ENCODE measurements around the gene HACE1.
A peak's percentile ranks its signal among the peaks of the same experiment; 100 is the strongest.
"Not testable (repeated sequence)": the region's sequence is repeated elsewhere in the genome, so short reads cannot be mapped to it uniquely, and the experiment has no call there.

Gene HACE1

DNA sequence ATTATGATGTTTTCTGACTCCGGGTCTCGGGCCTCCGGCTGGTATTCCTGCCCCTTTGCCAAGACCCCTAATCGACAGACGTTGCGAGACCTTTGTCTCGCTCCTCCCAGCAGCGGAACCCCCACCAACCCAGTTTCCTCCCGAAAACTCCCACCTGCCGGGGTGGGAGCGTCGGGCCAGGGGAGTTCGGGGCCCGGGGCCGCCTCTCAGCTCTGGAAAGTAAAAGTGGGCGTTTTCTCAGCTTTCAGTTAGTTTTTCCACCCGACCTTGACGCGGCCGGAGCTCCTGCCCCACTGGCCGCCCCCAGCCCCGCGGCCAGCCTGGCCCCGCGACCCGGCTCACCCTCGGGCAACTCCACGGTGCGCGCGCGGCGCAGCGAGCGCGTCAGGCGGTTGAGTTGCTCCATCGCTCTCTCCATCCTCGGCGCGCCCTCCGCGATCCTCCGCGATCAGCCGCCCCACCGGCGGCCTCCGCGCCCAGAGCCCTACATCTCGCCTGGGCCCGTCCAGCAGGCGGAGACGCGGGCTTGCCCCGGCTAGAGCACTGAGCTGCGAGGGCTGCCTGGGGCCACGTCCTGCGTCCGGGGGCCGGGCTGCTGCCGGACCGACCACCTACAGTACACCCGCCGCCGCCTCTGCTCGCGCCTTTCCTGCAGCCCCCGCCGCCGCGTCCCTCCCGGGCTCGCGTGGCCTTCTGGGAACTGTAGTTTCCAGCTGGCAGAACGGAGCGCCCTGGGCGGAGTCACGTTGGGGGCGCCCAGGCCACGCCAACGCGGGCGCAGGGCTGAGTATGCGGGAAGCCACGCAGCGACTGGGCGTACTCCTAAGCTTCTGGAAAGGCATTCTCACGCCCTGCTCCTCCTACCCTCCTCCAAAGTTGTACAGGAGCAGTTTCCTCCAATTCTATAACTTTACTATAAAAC lies at the start of gene HACE1:
Gene HACE1 (minus strand): TSS at position 695 of the 922 bp plus-strand sequence. CDS start 277 bp downstream, at position 418.
- H3K27ac Mint-ChIP-seq (ENCODE audit: low read depth), result no peak within 1 kb of the TSS
- ATAC-seq (replicated peaks; ENCODE audit: extremely low read depth, poor library complexity, severe bottlenecking) (peak; percentile 96), DNase-seq (ENCODE audit: low spot score in 2 of 2) (peak; percentile 76 to 80)
- H3K9me3 Mint-ChIP-seq, result no peaks in the 10 kb centered on the region
- peaks cover 11% of the 10 kb centered on the region for H3K4me1 Mint-ChIP-seq
- H3K4me3 Mint-ChIP-seq, result peak within 1 kb of the TSS; percentile 80
- H3K36me3 Mint-ChIP-seq (ENCODE audit: insufficient read depth), result no peaks in the 10 kb centered on the region
- peaks cover 30% of the 10 kb centered on the region for H3K27me3 Mint-ChIP-seq

DNA sequence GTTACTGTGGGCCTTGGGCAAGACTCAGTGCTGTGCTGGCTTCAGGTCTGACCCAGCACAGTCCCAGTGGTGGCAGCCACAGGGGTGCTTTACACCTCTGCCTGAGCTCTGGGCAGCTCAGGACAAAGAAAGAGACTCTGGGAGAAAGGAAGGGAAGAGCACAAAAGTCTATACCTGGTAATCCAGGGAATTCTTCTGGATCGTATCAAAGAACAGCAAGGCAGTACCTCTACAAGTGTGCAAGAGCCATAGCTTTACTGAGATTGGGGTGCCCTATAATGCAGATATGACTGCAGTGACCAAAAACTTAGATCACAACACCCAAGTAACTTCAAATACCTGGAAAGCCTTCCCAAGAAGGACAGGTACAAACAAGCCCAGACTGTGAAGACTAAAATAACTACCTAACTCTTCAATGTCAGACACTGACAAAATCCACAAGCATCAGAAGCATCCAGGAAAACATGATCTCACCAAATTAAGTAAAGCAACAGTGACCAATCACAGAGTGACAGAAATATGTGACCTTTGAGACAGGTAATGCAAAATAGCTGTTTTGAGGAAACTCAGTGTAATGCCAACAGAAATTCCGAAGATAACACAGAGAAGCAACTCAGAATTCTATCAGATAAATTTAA lies 49.3 kb upstream of the HACE1 start:
- ATAC-seq (replicated peaks; ENCODE audit: extremely low read depth, poor library complexity, severe bottlenecking), result no peak
- Mint-ChIP-seq H3K4me1 (no peaks in the 10 kb centered on the region), H3K36me3 (ENCODE audit: insufficient read depth) (peaks cover 1% of the 10 kb centered on the region), H3K27me3 (peaks cover 55% of the 10 kb centered on the region), H3K27ac (ENCODE audit: low read depth) (no peak overlapping the region), H3K4me3 (no peak overlapping the region), H3K9me3 (no peaks in the 10 kb centered on the region)
- DNase-seq (ENCODE audit: low spot score in 2 of 2), result no peak

- Mint-ChIP-seq H3K9me3 (no peaks in the 10 kb centered on the region), H3K36me3 (ENCODE audit: insufficient read depth) (peaks cover 1% of the 10 kb centered on the region), H3K27ac (ENCODE audit: low read depth) (no peak overlapping the region), H3K4me1 (no peaks in the 10 kb centered on the region), H3K4me3 (no peak overlapping the region), H3K27me3 (peaks cover 55% of the 10 kb centered on the region)
- ATAC-seq (replicated peaks; ENCODE audit: extremely low read depth, poor library complexity, severe bottlenecking) (no peak), DNase-seq (ENCODE audit: low spot score in 2 of 2) (no peak)
Measured at GRCh38 chr6:104908031-104908887, 48.5 kb upstream of the HACE1 start.

GRCh38 chr6:104898893-104899292 lies 39.2 kb upstream of the HACE1 start:
- H3K4me1 Mint-ChIP-seq; H3K4me3 Mint-ChIP-seq; DNase-seq (ENCODE audit: low spot score in 2 of 2); H3K36me3 Mint-ChIP-seq (ENCODE audit: insufficient read depth); ATAC-seq (replicated peaks; ENCODE audit: extremely low read depth, poor library complexity, severe bottlenecking); H3K9me3 Mint-ChIP-seq; H3K27ac Mint-ChIP-seq (ENCODE audit: low read depth): not testable (repeated sequence)
- H3K27me3 Mint-ChIP-seq, result peaks cover 25% of the 10 kb centered on the region

DNA sequence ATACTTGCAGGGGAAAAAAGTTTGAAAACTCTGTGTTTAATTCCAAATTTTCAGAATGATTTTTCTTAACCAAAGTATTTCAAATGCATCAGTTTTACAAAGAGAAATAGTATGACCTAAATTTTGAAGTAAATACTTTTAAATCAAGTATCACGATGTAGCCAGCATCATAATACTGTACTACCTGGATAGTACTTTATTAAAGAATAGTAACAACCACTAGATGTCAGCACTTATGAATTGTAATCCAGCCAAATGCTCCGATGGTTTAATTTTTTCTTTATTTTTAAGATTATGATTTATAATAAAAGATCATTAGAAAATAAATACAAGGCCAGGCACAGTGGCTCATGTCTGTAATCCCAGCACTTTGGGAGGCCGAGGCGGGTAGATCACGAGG lies 37.2 kb upstream of the HACE1 start:
- Mint-ChIP-seq H3K36me3 (ENCODE audit: insufficient read depth) (no peaks in the 10 kb centered on the region), H3K27me3 (peaks cover 44% of the 10 kb centered on the region), H3K27ac (ENCODE audit: low read depth) (no peak overlapping the region), H3K4me1 (no peaks in the 10 kb centered on the region), H3K9me3 (no peaks in the 10 kb centered on the region), H3K4me3 (no peak overlapping the region)
- ATAC-seq (replicated peaks; ENCODE audit: extremely low read depth, poor library complexity, severe bottlenecking) (no peak), DNase-seq (ENCODE audit: low spot score in 2 of 2) (no peak)

DNA sequence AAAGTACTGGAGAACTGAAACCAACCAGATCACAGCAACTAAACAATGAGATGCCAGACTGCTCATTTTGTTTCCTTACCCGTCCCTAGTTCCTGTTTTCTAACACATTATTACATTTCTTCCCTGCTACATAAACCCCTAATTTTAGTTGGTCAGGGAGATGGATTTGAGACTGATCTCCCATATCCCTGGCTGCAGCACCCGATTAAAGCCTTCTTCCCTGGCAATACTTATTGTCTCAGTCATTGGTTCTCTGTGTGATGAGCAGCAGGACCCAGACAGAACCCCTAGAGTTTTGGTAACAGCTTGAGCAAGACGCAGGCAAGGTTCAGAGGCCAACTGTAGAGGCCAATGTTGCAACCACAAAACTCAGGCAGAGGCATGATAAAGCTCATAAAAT lies 28.3 kb upstream of the HACE1 start:
- no peaks in the 10 kb centered on the region for H3K4me1 Mint-ChIP-seq
- H3K27ac Mint-ChIP-seq (ENCODE audit: low read depth), result no peak overlapping the region
- peaks cover 5% of the 10 kb centered on the region for H3K9me3 Mint-ChIP-seq

GRCh38 chr6:104887350-104887749 lies 27.6 kb upstream of the HACE1 start:
- H3K4me1 Mint-ChIP-seq, result no peaks in the 10 kb centered on the region
- no peak for DNase-seq (ENCODE audit: low spot score in 2 of 2)
- H3K36me3 Mint-ChIP-seq (ENCODE audit: insufficient read depth), result peaks cover 2% of the 10 kb centered on the region
- peaks cover 57% of the 10 kb centered on the region for H3K27me3 Mint-ChIP-seq
- ATAC-seq (replicated peaks; ENCODE audit: extremely low read depth, poor library complexity, severe bottlenecking), result no peak
- no peak overlapping the region for H3K27ac Mint-ChIP-seq (ENCODE audit: low read depth)
- no peak overlapping the region for H3K4me3 Mint-ChIP-seq
- peaks cover 5% of the 10 kb centered on the region for H3K9me3 Mint-ChIP-seq

More for the DNA sequence above, 28.3 kb upstream of the HACE1 start:
- no peak for ATAC-seq (replicated peaks; ENCODE audit: extremely low read depth, poor library complexity, severe bottlenecking)
- Mint-ChIP-seq H3K4me3 (no peak overlapping the region), H3K27me3 (peaks cover 57% of the 10 kb centered on the region), H3K36me3 (ENCODE audit: insufficient read depth) (peaks cover 2% of the 10 kb centered on the region)
- no peak for DNase-seq (ENCODE audit: low spot score in 2 of 2)

GRCh38 chr6:104885518-104886043 lies 25.9 kb upstream of the HACE1 start:
- Mint-ChIP-seq H3K4me1 (no peaks in the 10 kb centered on the region), H3K9me3 (peaks cover 5% of the 10 kb centered on the region), H3K36me3 (ENCODE audit: insufficient read depth) (peaks cover 2% of the 10 kb centered on the region), H3K4me3 (no peak overlapping the region), H3K27ac (ENCODE audit: low read depth) (no peak overlapping the region), H3K27me3 (peaks cover 54% of the 10 kb centered on the region)
- ATAC-seq (replicated peaks; ENCODE audit: extremely low read depth, poor library complexity, severe bottlenecking), result no peak
- DNase-seq (ENCODE audit: low spot score in 2 of 2), result no peak

DNA sequence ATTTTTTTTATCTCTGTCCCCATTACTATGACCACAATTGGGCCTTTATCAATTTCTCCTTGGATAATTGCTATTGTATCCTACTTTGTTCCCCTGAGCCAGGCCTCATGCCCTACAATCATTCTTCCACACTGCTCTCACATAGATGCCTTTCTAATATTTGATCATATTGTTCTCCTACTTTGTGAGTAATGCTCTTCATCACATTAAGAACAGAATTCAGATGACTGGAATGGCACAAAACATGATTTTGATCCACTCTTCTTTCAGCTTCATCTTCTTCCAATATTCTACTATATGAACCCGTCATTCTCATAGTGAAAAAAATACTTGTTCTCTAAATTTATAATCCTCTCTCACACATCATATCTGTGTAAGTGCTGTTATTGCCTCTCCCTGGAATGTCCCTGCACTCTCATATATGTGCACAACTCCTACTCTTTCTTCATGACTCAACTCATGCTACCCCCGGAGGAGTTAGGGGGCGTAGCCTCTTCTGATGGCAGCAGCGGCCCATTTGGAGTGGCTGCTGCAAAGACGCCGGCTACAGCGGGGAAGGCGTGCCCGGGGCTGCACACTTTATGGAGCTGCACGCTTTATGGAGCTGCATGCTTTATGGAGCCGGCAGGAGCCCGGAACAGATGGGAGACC lies 25.3 kb upstream of the HACE1 start:
- Mint-ChIP-seq H3K4me3 (no peak overlapping the region), H3K27ac (ENCODE audit: low read depth) (no peak overlapping the region), H3K27me3 (peaks cover 54% of the 10 kb centered on the region), H3K9me3 (peaks cover 5% of the 10 kb centered on the region), H3K4me1 (no peaks in the 10 kb centered on the region), H3K36me3 (ENCODE audit: insufficient read depth) (peaks cover 2% of the 10 kb centered on the region)
- ATAC-seq (replicated peaks; ENCODE audit: extremely low read depth, poor library complexity, severe bottlenecking), result no peak
- DNase-seq (ENCODE audit: low spot score in 2 of 2), result no peak

DNA sequence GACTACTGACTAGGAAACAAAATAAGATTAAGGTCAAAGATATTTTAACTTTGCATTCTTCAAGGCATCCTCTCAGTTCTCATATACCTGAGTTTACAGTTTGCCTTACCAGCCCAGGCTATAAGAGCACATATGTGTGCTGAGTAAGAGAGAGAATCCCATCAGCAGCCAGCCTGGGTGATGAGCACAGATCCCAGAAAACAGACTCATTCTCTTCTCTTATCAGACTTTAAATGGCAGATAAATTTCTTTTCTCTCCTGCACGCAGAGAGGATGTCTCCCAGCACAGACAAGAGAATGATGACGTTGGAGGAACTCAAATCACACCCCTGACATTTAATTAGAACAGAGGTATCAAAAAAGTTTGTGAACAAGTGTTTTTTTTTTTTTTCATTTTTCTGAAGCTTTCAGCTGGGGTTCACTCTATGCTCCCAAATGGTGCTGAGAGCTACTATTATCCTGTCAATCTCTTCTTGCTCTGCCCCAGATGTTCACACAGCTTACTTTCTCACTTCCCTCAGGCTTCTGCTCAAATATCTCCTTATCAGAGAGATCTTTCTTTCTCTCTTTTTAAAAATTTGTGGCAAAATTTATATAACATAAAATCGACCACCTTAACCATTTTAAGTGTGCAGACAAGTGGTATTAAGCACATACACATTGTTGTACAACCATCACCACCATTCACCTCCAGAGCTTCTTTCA lies 22.4 kb upstream of the HACE1 start:
- Mint-ChIP-seq H3K36me3 (ENCODE audit: insufficient read depth) (peaks cover 2% of the 10 kb centered on the region), H3K27ac (ENCODE audit: low read depth) (no peak overlapping the region)
- no peak for ATAC-seq (replicated peaks; ENCODE audit: extremely low read depth, poor library complexity, severe bottlenecking)

DNA sequence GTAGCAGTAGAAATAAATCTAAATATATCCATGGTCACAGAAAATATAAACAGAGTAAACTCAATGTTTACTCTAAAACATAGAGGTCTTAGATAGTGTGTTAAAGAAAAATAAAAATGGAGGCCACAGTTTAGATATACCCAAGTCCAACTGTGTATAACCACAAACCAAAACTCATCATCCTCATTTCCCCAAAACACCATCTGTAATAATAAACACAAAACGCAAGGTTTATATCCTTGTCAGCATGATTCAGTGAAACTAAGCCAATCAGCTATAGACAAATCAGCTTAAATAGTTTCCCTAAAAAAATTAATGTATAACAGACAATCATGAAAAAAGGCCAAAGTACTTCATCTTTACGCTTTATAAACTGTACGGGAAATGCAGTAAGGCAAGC lies 2.7 kb upstream of the HACE1 start:
- ATAC-seq (replicated peaks; ENCODE audit: extremely low read depth, poor library complexity, severe bottlenecking), result no peak

More for the DNA sequence above, 22.4 kb upstream of the HACE1 start:
- DNase-seq (ENCODE audit: low spot score in 2 of 2), result no peak
- H3K4me1 Mint-ChIP-seq, result no peaks in the 10 kb centered on the region
- peaks cover 45% of the 10 kb centered on the region for H3K27me3 Mint-ChIP-seq
- H3K4me3 Mint-ChIP-seq, result no peak overlapping the region
- H3K9me3 Mint-ChIP-seq, result no peaks in the 10 kb centered on the region

More for the DNA sequence above, 2.7 kb upstream of the HACE1 start:
- no peak for DNase-seq (ENCODE audit: low spot score in 2 of 2)
- Mint-ChIP-seq H3K4me1 (peaks cover 11% of the 10 kb centered on the region), H3K4me3 (no peak overlapping the region), H3K36me3 (ENCODE audit: insufficient read depth) (no peaks in the 10 kb centered on the region), H3K27ac (ENCODE audit: low read depth) (no peak overlapping the region), H3K27me3 (peaks cover 59% of the 10 kb centered on the region), H3K9me3 (no peaks in the 10 kb centered on the region)
